BE2C (cell line): ENCODE results near the gene UVSSA.

ENCODE experiments used
- DNase-seq: peaks from one replicate; pipeline ENCODE4 v3.0.0-alpha.2; 2020
- H3K27me3 ChIP-seq: fragments of 250-450 bp; sonication (Bioruptor Pico); 2 replicates; pipeline ENCODE4 v1.5.1; 2020; ENCODE audit warnings: mild to moderate bottlenecking
- H3K36me3 ChIP-seq: fragments of 250-450 bp; sonication (Bioruptor Pico); 2 replicates; pipeline ENCODE4 v1.5.1; 2020; ENCODE audit warnings: mild to moderate bottlenecking
- H3K4me1 ChIP-seq: fragments of 250-450 bp; sonication (Bioruptor Pico); 2 replicates; pipeline ENCODE4 v1.5.1; 2020
- H3K4me3 ChIP-seq: 2 replicates; pipeline ENCODE4 v1.5.1; 2011; ENCODE audit warnings: low read depth, low read length
- H3K9me3 ChIP-seq: fragments of 250-450 bp; sonication (Bioruptor Pico); 2 replicates; pipeline ENCODE4 v1.5.1; 2020
- CTCF ChIP-seq: IDR thresholded peaks from 2 replicates; pipeline ENCODE4 v1.5.1; 2012; ENCODE audit warnings: mild to moderate bottlenecking, low read depth, low read length

The UVSSA gene

GRCh38 chr4:1336088-1336491 lies 10.9 kb upstream of the UVSSA start:
- DNase-seq: no peak
- peaks cover 63% of the 10 kb centered on the region for H3K36me3 ChIP-seq

GRCh38 chr4:1337376-1337831 lies 9.6 kb upstream of the UVSSA start:
- no peak for TF ChIP-seq CTCF
- H3K4me1 ChIP-seq: no peaks in the 10 kb centered on the region
- H3K9me3 ChIP-seq: no peaks in the 10 kb centered on the region
- H3K36me3 ChIP-seq: peaks cover 59% of the 10 kb centered on the region
- H3K27me3 ChIP-seq: no peaks in the 10 kb centered on the region
- no peak overlapping the region for H3K4me3 ChIP-seq
- DNase-seq: no peak

More at GRCh38 chr4:1336088-1336491, 10.9 kb upstream of the UVSSA start:
- H3K4me3 ChIP-seq: no peak overlapping the region
- H3K4me1 ChIP-seq: no peaks in the 10 kb centered on the region
- no peak for TF ChIP-seq CTCF
- H3K9me3 ChIP-seq: no peaks in the 10 kb centered on the region
- H3K27me3 ChIP-seq: no peaks in the 10 kb centered on the region

GRCh38 chr4:1337951-1338751 lies 8.9 kb upstream of the UVSSA start:
- Histone ChIP-seq H3K4me3 (no peak overlapping the region), H3K9me3 (no peaks in the 10 kb centered on the region), H3K27me3 (no peaks in the 10 kb centered on the region), H3K4me1 (no peaks in the 10 kb centered on the region), H3K36me3 (peaks cover 54% of the 10 kb centered on the region)
- TF ChIP-seq CTCF: no peak
- no peak for DNase-seq

- no peak overlapping the region for H3K4me3 ChIP-seq
- H3K36me3 ChIP-seq: peaks cover 54% of the 10 kb centered on the region
- H3K9me3 ChIP-seq: no peaks in the 10 kb centered on the region
- no peaks in the 10 kb centered on the region for H3K27me3 ChIP-seq
- TF ChIP-seq CTCF: no peak
- H3K4me1 ChIP-seq: no peaks in the 10 kb centered on the region
- no peak for DNase-seq
Observed at GRCh38 chr4:1338752-1339414, 8.1 kb upstream of the UVSSA start.

- H3K4me1 ChIP-seq: no peaks in the 10 kb centered on the region
- peaks cover 50% of the 10 kb centered on the region for H3K36me3 ChIP-seq
- no peak for TF ChIP-seq CTCF
- DNase-seq: no peak
- no peaks in the 10 kb centered on the region for H3K9me3 ChIP-seq
- H3K27me3 ChIP-seq: no peaks in the 10 kb centered on the region
- H3K4me3 ChIP-seq: no peak overlapping the region
Observed at GRCh38 chr4:1339489-1339888, 7.5 kb upstream of the UVSSA start.
